Parathyroid adenoma (tissue), 2 donors: Measurements from ENCODE around the gene RADX.

Experiments used
- H2AFZ ChIP-seq: fragments of 300-600 bp; sonication (generic); one replicate; pipeline ENCODE4 v1.7.0; 2017; ENCODE audit warnings: antibody characterized with exemption, mild to moderate bottlenecking
- H3K27ac ChIP-seq: fragments of 300-600 bp; sonication (generic); one replicate; pipeline ENCODE4 v1.7.0; 2017
- H3K27me3 ChIP-seq: fragments of 300-600 bp; sonication (generic); one replicate; pipeline ENCODE4 v1.7.0; 2017; ENCODE audit warnings: low read length; ENCODE audit not compliant: control insufficient read depth, insufficient read depth
- H3K36me3 ChIP-seq: fragments of 300-600 bp; sonication (generic); one replicate; pipeline ENCODE4 v1.7.0; 2017; ENCODE audit warnings: low read length; ENCODE audit not compliant: control insufficient read depth, insufficient read depth
- H3K4me1 ChIP-seq: fragments of 300-600 bp; sonication (generic); one replicate; pipeline ENCODE4 v1.7.0; 2017; ENCODE audit warnings: control low read depth
- H3K4me2 ChIP-seq: fragments of 300-600 bp; sonication (generic); one replicate; pipeline ENCODE4 v1.7.0; 2017; ENCODE audit warnings: low read length
- H3K4me3 ChIP-seq: fragments of 300-600 bp; sonication (generic); one replicate; pipeline ENCODE4 v1.7.0; 2017; ENCODE audit warnings: low read depth, low read length
- H3K79me2 ChIP-seq: fragments of 300-600 bp; sonication (generic); one replicate; pipeline ENCODE4 v1.7.0; 2017; ENCODE audit warnings: control low read depth
- H3K9ac ChIP-seq: fragments of 300-600 bp; sonication (generic); one replicate; pipeline ENCODE4 v1.7.0; 2017; ENCODE audit warnings: mild to moderate bottlenecking
- H3K9me3 ChIP-seq: fragments of 300-600 bp; sonication (generic); one replicate; pipeline ENCODE4 v1.7.0; 2017; ENCODE audit warnings: low read length; ENCODE audit not compliant: control insufficient read depth
- CTCF ChIP-seq: fragments of 300-600 bp; sonication (generic); IDR thresholded peaks from one replicate; pipeline ENCODE4 v1.7.0; 2017; ENCODE audit warnings: antibody characterized with exemption, mild to moderate bottlenecking
- donor health status: primary hyperparathyroidism.

RADX gene

GRCh38 chrX:106588801-106589200 is 23.0 kb upstream of the RADX start:
- no peak for TF ChIP-seq CTCF
- no peaks in the 10 kb centered on the region for H3K36me3 ChIP-seq
- no peak overlapping the region for H2AFZ ChIP-seq
- H3K27ac ChIP-seq = no peak overlapping the region
- H3K9ac ChIP-seq = no peak overlapping the region
- no peaks in the 10 kb centered on the region for H3K79me2 ChIP-seq
- H3K4me1 ChIP-seq = no peaks in the 10 kb centered on the region
- no peak overlapping the region for H3K4me2 ChIP-seq
- no peaks in the 10 kb centered on the region for H3K9me3 ChIP-seq
- H3K4me3 ChIP-seq = no peak overlapping the region
- H3K27me3 ChIP-seq = no peaks in the 10 kb centered on the region

DNA sequence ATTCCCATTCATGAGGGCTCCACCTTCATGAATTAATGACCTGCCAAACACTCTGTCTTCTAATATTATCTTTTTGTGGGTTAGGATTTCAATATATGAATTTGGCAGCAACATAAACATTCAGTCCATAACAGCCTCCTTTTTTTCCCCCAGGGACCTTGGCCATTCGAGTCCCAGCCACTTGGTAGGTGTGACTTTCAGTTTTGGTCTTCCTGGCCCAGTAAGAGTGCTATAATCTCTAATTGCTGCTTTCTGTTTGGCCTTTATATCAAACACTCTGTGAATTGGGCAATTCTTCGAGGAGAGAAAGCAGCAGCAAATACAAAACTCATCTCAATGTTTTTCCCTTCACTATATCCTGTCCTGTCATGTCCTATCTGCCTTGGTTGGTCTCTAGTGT is 12.4 kb upstream of the RADX start:
- no peaks in the 10 kb centered on the region for H3K9me3 ChIP-seq
- no peaks in the 10 kb centered on the region for H3K27me3 ChIP-seq
- H3K27ac ChIP-seq = no peak overlapping the region
- H3K36me3 ChIP-seq = no peaks in the 10 kb centered on the region
- H3K9ac ChIP-seq = no peak overlapping the region
- H3K4me2 ChIP-seq = no peak overlapping the region
- H2AFZ ChIP-seq = no peak overlapping the region
- H3K4me1 ChIP-seq = no peaks in the 10 kb centered on the region
- no peak overlapping the region for H3K4me3 ChIP-seq
- TF ChIP-seq CTCF = no peak
- H3K79me2 ChIP-seq = no peaks in the 10 kb centered on the region

DNA sequence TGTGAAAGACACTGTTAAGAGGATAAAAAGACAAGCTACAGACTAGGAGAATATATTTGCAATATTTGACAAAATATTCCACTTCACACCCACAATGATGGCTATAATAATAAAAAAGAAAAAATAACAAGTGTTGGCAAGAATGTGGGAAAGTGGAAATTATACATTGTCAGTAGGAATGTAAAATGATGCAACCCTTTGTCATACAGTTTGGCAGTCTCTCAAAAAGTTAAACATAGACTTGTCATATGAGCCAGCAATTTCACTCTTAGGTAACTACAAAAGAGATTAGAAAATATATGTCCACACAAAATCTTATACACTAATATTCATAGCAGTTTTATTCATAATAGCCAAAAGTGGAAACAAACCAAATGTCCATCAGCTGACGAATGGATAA is 5.2 kb upstream of the RADX start:
- H3K36me3 ChIP-seq = no peaks in the 10 kb centered on the region
- no peak overlapping the region for H3K27ac ChIP-seq
- H3K4me1 ChIP-seq = no peaks in the 10 kb centered on the region
- H3K9ac ChIP-seq = no peak overlapping the region
- no peak overlapping the region for H3K4me3 ChIP-seq
- H3K9me3 ChIP-seq = no peaks in the 10 kb centered on the region
- no peaks in the 10 kb centered on the region for H3K27me3 ChIP-seq
- no peak overlapping the region for H2AFZ ChIP-seq
- no peaks in the 10 kb centered on the region for H3K79me2 ChIP-seq
- no peak for TF ChIP-seq CTCF
- H3K4me2 ChIP-seq = no peak overlapping the region

DNA sequence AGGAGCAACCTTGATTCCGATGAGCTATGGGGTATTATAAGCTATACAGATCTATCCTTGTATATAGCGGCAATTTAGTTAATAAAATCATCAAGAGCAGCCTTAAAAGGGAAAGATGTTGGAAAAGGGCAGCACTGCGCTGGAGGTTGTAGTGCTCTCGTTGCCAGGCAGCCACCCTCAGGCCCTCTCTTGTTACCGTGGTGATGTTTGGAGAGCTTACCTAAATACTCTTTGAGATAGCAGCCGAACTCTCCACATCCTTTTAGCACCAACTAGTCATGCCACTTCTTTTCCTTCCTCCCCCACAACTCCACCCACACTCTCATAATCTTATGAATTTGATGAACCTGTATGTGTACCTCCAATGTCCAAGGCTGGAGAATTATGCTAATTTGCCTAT is 3.8 kb upstream of the RADX start:
- no peak for TF ChIP-seq CTCF
- Histone ChIP-seq H3K79me2 (no peaks in the 10 kb centered on the region), H3K27me3 (no peaks in the 10 kb centered on the region), H3K36me3 (no peaks in the 10 kb centered on the region), H3K4me3 (no peak overlapping the region), H3K4me1 (peaks cover 2% of the 10 kb centered on the region), H3K9me3 (no peaks in the 10 kb centered on the region), H3K9ac (no peak overlapping the region), H2AFZ (no peak overlapping the region), H3K27ac (no peak overlapping the region), H3K4me2 (no peak overlapping the region)

DNA sequence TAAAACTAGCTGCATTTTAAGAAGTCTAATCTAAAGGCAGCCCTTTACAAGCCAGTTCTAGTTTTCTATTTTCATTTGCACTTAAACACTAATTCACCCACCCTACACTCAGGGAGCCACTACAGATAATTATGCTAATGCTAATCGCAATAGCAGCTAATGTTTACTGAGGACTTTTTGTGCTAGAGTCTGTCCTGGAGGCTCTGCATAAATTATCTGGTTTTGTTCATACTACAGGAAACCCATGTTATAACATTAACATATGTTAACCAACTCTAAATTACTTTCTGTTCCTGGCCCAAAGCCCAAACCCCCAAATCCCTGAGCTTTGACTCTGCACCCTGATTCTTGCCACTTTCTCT is 480 bp upstream of the RADX start:
- no peak overlapping the region for H3K27ac ChIP-seq
- peak overlapping the region; percentile 76 for H2AFZ ChIP-seq
- H3K4me3 ChIP-seq = peak overlapping the region; percentile 57
- no peaks in the 10 kb centered on the region for H3K79me2 ChIP-seq
- H3K4me2 ChIP-seq = peak overlapping the region; percentile 57
- no peaks in the 10 kb centered on the region for H3K27me3 ChIP-seq
- TF ChIP-seq CTCF = no peak
- H3K36me3 ChIP-seq = no peaks in the 10 kb centered on the region
- H3K9me3 ChIP-seq = no peaks in the 10 kb centered on the region
- H3K9ac ChIP-seq = no peak overlapping the region
- H3K4me1 ChIP-seq = peaks cover 2% of the 10 kb centered on the region
